Measurements from ENCODE around the gene TEX13B.
A peak's percentile ranks its signal among the peaks of the same experiment; 100 is the strongest.

DNA sequence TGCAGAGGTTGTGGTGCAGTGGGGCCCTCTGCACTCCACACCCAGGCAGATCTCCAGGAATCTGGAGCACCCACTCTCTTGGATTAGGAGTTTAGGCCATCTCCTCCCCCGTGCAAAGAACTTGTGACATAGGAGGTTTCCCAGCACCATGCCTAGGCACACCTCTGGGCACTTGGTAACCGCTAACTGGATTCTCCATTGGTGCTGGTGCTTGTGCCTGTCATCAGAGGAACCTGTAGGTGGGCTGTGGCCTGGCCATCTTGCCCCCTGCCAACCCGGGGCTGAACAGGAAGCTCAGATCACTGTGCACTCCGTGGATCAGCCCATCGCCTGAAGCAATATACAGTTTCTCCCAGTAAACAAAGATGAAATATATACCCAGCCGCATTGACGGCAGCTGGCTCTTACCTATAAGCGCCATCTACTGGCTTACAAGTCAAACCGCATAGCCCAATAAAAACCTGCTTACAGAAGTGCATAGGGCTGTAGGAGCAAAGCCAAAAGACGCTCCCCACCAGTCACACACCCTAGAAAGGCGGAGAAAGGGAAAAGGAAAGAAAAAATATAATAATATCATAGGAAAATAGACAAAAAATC, 19.1 kb upstream of the TEX13B start:
- TF ChIP-seq POLR2A (IDR thresholded peaks at IDR 0.05) (no peak), EP300 (IDR thresholded peaks at IDR 0.05) (no peak), POLR2AphosphoS5 (IDR thresholded peaks at IDR 0.05) (no peak)
- TF ChIP-seq, protein P1, sequence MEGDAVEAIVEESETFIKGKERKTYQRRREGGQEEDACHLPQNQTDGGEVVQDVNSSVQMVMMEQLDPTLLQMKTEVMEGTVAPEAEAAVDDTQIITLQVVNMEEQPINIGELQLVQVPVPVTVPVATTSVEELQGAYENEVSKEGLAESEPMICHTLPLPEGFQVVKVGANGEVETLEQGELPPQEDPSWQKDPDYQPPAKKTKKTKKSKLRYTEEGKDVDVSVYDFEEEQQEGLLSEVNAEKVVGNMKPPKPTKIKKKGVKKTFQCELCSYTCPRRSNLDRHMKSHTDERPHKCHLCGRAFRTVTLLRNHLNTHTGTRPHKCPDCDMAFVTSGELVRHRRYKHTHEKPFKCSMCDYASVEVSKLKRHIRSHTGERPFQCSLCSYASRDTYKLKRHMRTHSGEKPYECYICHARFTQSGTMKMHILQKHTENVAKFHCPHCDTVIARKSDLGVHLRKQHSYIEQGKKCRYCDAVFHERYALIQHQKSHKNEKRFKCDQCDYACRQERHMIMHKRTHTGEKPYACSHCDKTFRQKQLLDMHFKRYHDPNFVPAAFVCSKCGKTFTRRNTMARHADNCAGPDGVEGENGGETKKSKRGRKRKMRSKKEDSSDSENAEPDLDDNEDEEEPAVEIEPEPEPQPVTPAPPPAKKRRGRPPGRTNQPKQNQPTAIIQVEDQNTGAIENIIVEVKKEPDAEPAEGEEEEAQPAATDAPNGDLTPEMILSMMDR (IDR thresholded peaks at IDR 0.05) = peak in 1 of 2 donors; percentile 34

Measured in suprapubic skin (tissue), 4 donors.